Activated CD8-positive, alpha-beta memory T cell treated with anti-CD3 and anti-CD28 coated beads, Interleukin-2, amount 50 U/mL, for 24 hours (primary cell): ENCODE measurements around the gene AGBL4.
"Not testable (repeated sequence)": the region's sequence is repeated elsewhere in the genome, so short reads cannot be mapped to it uniquely, and the experiment has no call there.

Source experiments
- DNase-seq: peaks from one replicate; pipeline ENCODE4 v3.0.0-alpha.2; 2020; ENCODE audit errors: extremely low read depth

AGBL4 gene

GRCh38 chr1:50023292-50024159, at the start of gene AGBL4:
AGBL4 (minus strand) TSS chr1:50023954.
- no peak for DNase-seq

GRCh38 chr1:50066806-50067205, 43.1 kb upstream of the AGBL4 start:
- DNase-seq = no peak

- DNase-seq = no peak
These were observed 36.5 kb upstream of the AGBL4 start for GRCh38 chr1:50060279-50060678.

- no peak for DNase-seq
These were observed 25.0 kb upstream of the AGBL4 start for GRCh38 chr1:50048791-50049190.

GRCh38 chr1:50047916-50048694, 24.4 kb upstream of the AGBL4 start:
- no peak for DNase-seq

GRCh38 chr1:50038237-50038809, 14.6 kb upstream of the AGBL4 start:
- no peak for DNase-seq

- no peak for DNase-seq
These were observed 4.0 kb upstream of the AGBL4 start for GRCh38 chr1:50027794-50028193.

- no peak for DNase-seq
These were observed 28.0 kb downstream of the AGBL4 start for GRCh38 chr1:49995734-49996133.

- DNase-seq = no peak
These were observed 52.7 kb downstream of the AGBL4 start for GRCh38 chr1:49971088-49971487.

GRCh38 chr1:49951385-49951784, 72.4 kb downstream of the AGBL4 start:
- no peak for DNase-seq

- not testable (repeated sequence) for DNase-seq
These were observed 108.5 kb downstream of the AGBL4 start for GRCh38 chr1:49915301-49915700.

GRCh38 chr1:49906365-49906764, 117.4 kb downstream of the AGBL4 start:
- DNase-seq = no peak

GRCh38 chr1:49864581-49864980, 159.2 kb downstream of the AGBL4 start:
- DNase-seq = no peak

GRCh38 chr1:49854741-49855140, 169.0 kb downstream of the AGBL4 start:
- no peak for DNase-seq

- DNase-seq = no peak
These were observed 181.2 kb downstream of the AGBL4 start for GRCh38 chr1:49842596-49842995.

- DNase-seq = no peak
These were observed 182.0 kb downstream of the AGBL4 start for GRCh38 chr1:49841767-49842166.

GRCh38 chr1:49824261-49824660, 199.5 kb downstream of the AGBL4 start:
- DNase-seq = no peak

GRCh38 chr1:49817681-49818080, 206.1 kb downstream of the AGBL4 start:
- DNase-seq = no peak

- not testable (repeated sequence) for DNase-seq
These were observed 236.7 kb downstream of the AGBL4 start for GRCh38 chr1:49787013-49787412.

GRCh38 chr1:49765034-49765433, 258.7 kb downstream of the AGBL4 start:
- DNase-seq = no peak

GRCh38 chr1:49738118-49738517, 285.6 kb downstream of the AGBL4 start:
- not testable (repeated sequence) for DNase-seq

- no peak for DNase-seq
These were observed 295.4 kb downstream of the AGBL4 start for GRCh38 chr1:49728377-49728776.

GRCh38 chr1:49723662-49724061, 300.1 kb downstream of the AGBL4 start:
- DNase-seq = no peak
